Right lobe of liver (tissue), 6 donors: Measurements from ENCODE around the gene DOK6. TPM values are rescaled to one million over a fixed set of nuclear protein-coding genes. Genes with fewer than 3 reads are reported as not detected.

Experiments used
- ATAC-seq, 4 donors: fragments of 200-7000 bp; cut with Tn5 transposase; one replicate each; pipeline ENCODE4 v1.9.1; 2020; ENCODE audit warnings: mild to moderate bottlenecking in 4 of 4, moderate library complexity in 4 of 4
- DNase-seq, 3 donors: peaks; one replicate each; pipeline ENCODE4 v3.0.0-alpha.2; 2020
- H3K27ac ChIP-seq, 3 donors: fragments of 200-600 bp; one replicate each; pipeline ENCODE4 v1.8.0; 2022
- H3K27me3 ChIP-seq, 2 donors: fragments of 200-600 bp; one replicate each; pipeline ENCODE4 v1.8.0; 2022
- H3K36me3 ChIP-seq, 4 donors: fragments of 200-600 bp; sonication (generic) in 1 of 4; one replicate each; pipeline versions ENCODE4 v1.5.1 to v1.8.0; 2017 to 2022; ENCODE audit warnings: control low read depth in 1 of 4
- H3K4me1 ChIP-seq, 4 donors: fragments of 200-600 bp; sonication (generic) in 1 of 4; one replicate each; pipeline versions ENCODE4 v1.5.1 to v1.8.0; 2017 to 2022; ENCODE audit warnings: control low read depth in 1 of 4
- H3K4me3 ChIP-seq, 3 donors: fragments of 200-600 bp; one replicate each; pipeline ENCODE4 v1.8.0; 2022
- H3K9me3 ChIP-seq, 4 donors: fragments of 200-600 bp; sonication (generic) in 1 of 4; one replicate each; pipeline versions ENCODE4 v1.5.1 to v1.8.0; 2017 to 2022; ENCODE audit warnings: control low read depth in 1 of 4
- CTCF ChIP-seq, 4 donors: fragments of 200-600 bp in 3 of 4; fragments of 450-650 bp in 1 of 4; IDR thresholded peaks; one replicate each; pipeline versions ENCODE4 v1.5.1 to v1.8.0; 2016 to 2022; ENCODE audit warnings: antibody characterized with exemption in 4 of 4, mild to moderate bottlenecking in 2 of 4
- POLR2A ChIP-seq: fragments of 450-650 bp; IDR thresholded peaks from one replicate; pipeline ENCODE4 v1.6.1; 2017; ENCODE audit warnings: antibody characterized with exemption, mild to moderate bottlenecking
- WGBS: methylation state at CpG from one replicate; pipeline ENCODE4 v1.1.6; 2018; ENCODE audit warnings: low coverage, low lambda C conversion rate; ENCODE audit not compliant: insufficient coverage; ENCODE audit errors: missing lambda C conversion rate; 5-methylcytosine and 5-hydroxymethylcytosine counted together
- intact Hi-C, 2 donors: fragments of 100-400 bp; cut with DNase I; formaldehyde crosslinking; loops; one replicate each; pipeline versions ENCODE4 v1.11.2 to v1.14.1; 2022
- total RNA-seq, 6 experiments: library from RNA; depleted of rRNA in 2 of 6; stranded (reverse); fragments of >200 nt in 2 of 6; fragmentation: NEBNext Ultra II Directional in 3 of 6; extraction: Animal tissue kit (Norgen Biotek cat#: 25700) in 3 of 6; gene quantifications; one replicate each; pipeline versions ENCODE4 v1.1.0 to v1.2.4, GENCODE V29; 2016 to 2023
- donor health status: DM: no; HTN: yes; CAD: no.
- donor health status: DM: no; HTN: no; CAD: no.
- donor health status: DM: no; HTN: no; CAD: no.
- donor health status: DM: no; HTN: yes; CAD: no.
- donor health status: DM: no; HTN: yes; CAD: no.

DOK6 gene
- total RNA-seq, 6 experiments from 2014 or later: 0.37 to 2.9 (median 2.1) TPM; not detected in 1

GRCh38 chr18:69701305-69701704 is 300.6 kb downstream of the DOK6 start:
- Histone ChIP-seq H3K36me3 (no peaks in the 10 kb centered on the region), H3K9me3 (no peaks in the 10 kb centered on the region), H3K27ac (no peak overlapping the region), H3K4me1 (no peaks in the 10 kb centered on the region), H3K4me3 (no peak overlapping the region), H3K27me3 (no peaks in the 10 kb centered on the region)
- TF ChIP-seq CTCF (IDR thresholded peaks at IDR 0.05) (no peak), POLR2A (no peak)
- intact Hi-C loops: no loop called here
- WGBS: 56% methylated on average over 2 of the region's 2 CpGs
- DNase-seq: no peak
- no peak for ATAC-seq

DNA sequence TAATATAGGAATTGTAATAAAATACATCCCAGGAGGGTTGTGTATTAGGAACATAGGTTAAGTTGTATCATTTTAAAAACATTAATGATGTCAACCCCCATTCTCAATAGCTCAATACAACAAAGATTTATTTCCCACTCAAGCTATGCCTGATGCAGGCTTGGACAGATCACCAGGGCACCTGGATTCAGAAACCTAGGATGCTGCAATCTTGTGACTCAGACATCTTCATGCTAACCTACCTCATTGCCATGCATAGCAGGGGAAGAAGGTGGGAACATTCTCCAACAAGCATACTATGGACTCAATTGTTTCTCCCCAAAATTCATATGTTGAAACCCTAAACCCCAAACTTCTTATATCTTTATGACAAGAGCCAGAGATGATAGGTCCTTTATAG is 302.8 kb downstream of the DOK6 start:
- TF ChIP-seq POLR2A: no peak
- no peak for TF ChIP-seq CTCF (IDR thresholded peaks at IDR 0.05)
- Histone ChIP-seq H3K9me3 (no peaks in the 10 kb centered on the region), H3K27me3 (no peaks in the 10 kb centered on the region), H3K4me1 (no peaks in the 10 kb centered on the region), H3K27ac (no peak overlapping the region), H3K36me3 (no peaks in the 10 kb centered on the region), H3K4me3 (no peak overlapping the region)
- intact Hi-C loops: no loop called here
- ATAC-seq (no peak), DNase-seq (no peak)

GRCh38 chr18:69705987-69706386 is 305.3 kb downstream of the DOK6 start:
- H3K27me3 ChIP-seq: no peaks in the 10 kb centered on the region
- no peaks in the 10 kb centered on the region for H3K4me1 ChIP-seq
- ATAC-seq (no peak), DNase-seq (no peak)
- no peaks in the 10 kb centered on the region for H3K9me3 ChIP-seq
- TF ChIP-seq CTCF (IDR thresholded peaks at IDR 0.05) (no peak), POLR2A (no peak)
- intact Hi-C loops: no loop called here
- no peak overlapping the region for H3K4me3 ChIP-seq
- WGBS: 31% methylated on average over 2 of the region's 2 CpGs
- H3K27ac ChIP-seq: no peak overlapping the region
- no peaks in the 10 kb centered on the region for H3K36me3 ChIP-seq

GRCh38 chr18:69708844-69709243 is 308.2 kb downstream of the DOK6 start:
- H3K27ac ChIP-seq: no peak overlapping the region
- H3K36me3 ChIP-seq: no peaks in the 10 kb centered on the region
- no peak overlapping the region for H3K4me3 ChIP-seq
- WGBS: 36% methylated on average over 6 of the region's 7 CpGs
- intact Hi-C loops: no loop called here
- TF ChIP-seq POLR2A: no peak
- TF ChIP-seq CTCF (IDR thresholded peaks at IDR 0.05): no peak
- H3K9me3 ChIP-seq: peaks cover 0 to 3% (median 0%) of the 10 kb centered on the region in 4 donors
- H3K27me3 ChIP-seq: no peaks in the 10 kb centered on the region
- ATAC-seq (no peak), DNase-seq (no peak)
- no peaks in the 10 kb centered on the region for H3K4me1 ChIP-seq

- ATAC-seq (no peak), DNase-seq (no peak)
- no peaks in the 10 kb centered on the region for H3K27me3 ChIP-seq
- H3K4me1 ChIP-seq: no peaks in the 10 kb centered on the region
- H3K36me3 ChIP-seq: no peaks in the 10 kb centered on the region
- TF ChIP-seq CTCF (IDR thresholded peaks at IDR 0.05) (no peak), POLR2A (no peak)
- peaks cover 0 to 3% (median 0%) of the 10 kb centered on the region in 4 donors for H3K9me3 ChIP-seq
- WGBS: 60% methylated on average over 7 of the region's 7 CpGs
- intact Hi-C loops: no loop called here
- H3K4me3 ChIP-seq: no peak overlapping the region
- H3K27ac ChIP-seq: no peak overlapping the region
Measured at GRCh38 chr18:69715191-69715795, 314.6 kb downstream of the DOK6 start.
